Activated T-helper 9 cell treated with anti-CD3 and anti-CD28 coated beads, Interleukin-2, amount 50 U/mL, for 16 hours (primary cell): ENCODE results near the gene LPP.

ENCODE experiments used
- DNase-seq: peaks from one replicate; pipeline ENCODE4 v3.0.0-alpha.2; 2020; ENCODE audit warnings: low read depth

The LPP gene

DNA sequence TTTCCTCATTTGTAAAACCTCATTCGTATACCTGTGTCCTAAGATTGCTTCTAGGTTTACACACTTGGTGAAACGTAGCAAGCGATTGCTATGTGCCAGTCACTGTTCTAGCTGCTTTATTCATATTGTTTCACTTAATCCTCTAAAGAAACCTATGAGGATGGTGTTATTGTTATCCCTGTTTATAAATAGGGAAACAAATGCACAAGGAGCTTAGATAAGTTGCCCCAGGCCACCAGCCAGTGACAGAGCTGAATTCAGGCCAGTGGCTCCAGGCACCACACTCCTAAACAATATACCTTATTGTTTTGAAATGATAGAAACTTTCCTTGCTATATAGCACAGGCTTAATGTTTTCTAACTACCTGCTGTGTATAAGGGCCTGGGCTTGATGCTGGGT is 44.0 kb downstream of the LPP start:
- DNase-seq = no peak

DNA sequence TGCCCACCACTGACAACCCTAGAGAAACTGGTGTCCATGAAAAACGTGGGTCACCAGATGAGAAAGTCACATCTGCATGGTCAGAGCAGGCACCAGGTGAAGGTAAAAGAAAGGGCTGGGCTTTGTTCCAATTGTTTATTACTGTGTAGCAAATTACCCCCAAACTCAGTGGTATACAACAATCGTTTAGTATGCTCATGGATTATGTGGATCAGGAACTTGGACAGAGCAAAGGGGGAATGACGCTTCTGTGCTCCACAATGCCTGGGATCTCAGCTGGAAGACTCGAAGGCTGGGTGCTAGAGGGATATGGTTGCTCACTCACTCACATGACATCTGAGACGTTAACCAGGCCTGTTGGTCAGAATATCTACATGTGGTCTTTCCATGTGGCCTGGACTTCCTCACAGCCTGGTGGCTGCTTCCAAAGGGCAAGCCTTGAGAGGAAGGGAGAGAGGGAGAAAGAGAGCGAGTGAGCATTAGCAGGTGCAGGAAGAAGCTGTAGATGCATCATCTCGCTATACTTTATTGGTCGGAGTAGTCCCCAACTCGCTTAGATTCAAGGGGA is 44.9 kb downstream of the LPP start:
- DNase-seq = no peak

DNA sequence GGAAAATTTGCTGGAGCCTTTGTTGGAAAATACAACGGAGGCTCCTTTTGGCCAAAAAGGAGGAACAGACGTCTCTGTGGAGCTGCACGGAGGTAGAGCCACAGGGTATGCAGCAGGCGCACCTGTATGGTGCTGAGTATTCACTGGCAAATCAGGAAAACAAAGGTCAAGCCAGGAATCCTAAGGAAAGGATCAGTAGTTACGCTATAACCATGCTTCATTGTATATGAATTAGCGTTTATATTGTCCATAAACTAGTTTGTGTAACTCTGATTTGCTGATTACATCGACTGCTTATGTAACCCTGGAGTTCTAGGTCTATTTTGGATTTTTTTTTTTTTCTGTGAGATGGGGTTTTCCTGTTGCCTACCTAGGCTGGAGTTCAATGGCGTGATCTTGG is 45.4 kb downstream of the LPP start:
- DNase-seq = no peak

DNA sequence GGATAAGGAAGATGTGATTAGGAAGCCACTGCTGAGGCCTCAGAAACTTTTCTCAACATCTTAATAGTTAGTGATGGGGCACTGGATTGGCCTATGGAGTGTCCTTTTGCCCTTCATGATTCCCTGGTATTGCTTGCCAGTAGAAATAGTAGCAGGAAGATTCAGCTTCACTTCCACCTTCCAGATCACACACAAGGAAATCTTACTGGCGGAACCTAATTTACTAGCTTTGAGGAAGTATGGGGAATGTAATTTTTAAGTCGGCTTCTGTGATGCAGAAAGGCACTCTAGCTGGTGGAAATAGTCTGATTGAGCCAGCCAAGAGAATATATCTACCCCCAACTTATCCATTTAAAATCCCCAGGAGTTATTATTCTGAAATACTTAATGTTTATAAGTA is 46.5 kb downstream of the LPP start:
- DNase-seq = no peak

DNA sequence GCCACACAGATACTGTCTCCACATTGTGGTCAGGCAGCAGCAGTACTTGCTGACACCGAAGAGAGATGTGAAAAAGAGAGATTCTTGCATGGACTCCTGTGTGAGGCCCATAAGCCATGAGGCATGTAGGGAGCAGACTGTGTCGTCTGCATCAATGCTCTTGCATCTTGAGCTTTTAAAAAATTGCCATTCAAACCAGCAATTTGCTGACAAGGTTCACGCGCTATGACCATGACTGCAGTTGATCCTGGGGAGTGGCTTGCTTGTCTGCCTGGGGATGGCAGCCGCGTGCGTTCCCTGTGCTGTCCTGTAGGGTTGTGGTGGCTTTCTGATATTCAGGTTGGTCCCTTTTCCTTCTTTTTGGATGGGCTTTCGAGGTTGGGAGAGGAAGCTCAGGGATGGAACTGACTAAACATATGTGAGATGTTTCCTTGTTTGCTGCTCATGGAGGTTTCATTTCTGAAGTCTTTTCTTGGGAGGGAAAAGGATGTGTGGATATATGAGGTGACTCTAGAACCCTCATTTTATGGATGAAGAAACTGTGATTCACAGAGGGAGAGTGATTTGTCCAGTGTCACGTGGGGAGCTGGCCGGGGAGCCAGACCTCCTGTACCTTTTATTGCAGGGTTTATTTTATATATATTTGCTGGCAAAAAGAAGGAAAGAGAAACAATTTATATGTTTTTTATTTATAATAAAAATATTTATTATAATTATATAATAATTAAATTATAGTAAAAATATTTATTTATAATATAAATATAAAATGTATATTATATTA is 48.6 kb downstream of the LPP start:
- DNase-seq = no peak

- DNase-seq = no peak
Observed at GRCh38 chr3:188204526-188204925, 50.6 kb downstream of the LPP start.

GRCh38 chr3:188205992-188206416 is 52.0 kb downstream of the LPP start:
- DNase-seq = no peak

- no peak for DNase-seq
Observed at GRCh38 chr3:188206787-188207186, 52.8 kb downstream of the LPP start.

DNA sequence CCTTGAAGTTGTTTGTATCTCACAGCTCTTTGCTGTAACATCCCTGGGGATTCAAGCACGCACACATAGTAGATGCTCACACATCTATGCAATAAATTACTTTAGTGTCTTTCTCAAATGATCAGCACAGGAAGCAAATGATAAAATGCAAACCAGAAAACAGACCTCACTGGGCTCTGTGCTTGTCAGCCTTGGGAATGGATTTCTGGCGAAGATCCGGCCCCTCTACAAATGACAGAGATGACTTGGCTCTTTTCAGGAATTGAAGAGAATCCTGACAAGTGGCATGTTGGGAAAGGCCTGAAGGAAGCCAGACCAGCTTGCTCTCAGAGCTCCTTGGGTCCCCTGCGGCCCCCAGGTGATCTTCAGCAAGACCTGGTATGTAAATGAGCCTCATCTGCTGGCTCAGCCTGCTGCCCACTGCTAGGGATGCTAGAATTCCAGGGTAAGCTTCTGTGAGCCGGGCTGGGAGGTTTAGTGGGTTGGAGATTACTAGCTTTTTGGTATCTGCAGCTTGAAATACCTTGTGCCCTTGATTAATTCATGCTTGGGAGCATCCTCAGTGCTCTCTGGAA is 54.1 kb downstream of the LPP start:
- no peak for DNase-seq

GRCh38 chr3:188208516-188208981 is 54.6 kb downstream of the LPP start:
- DNase-seq = no peak

GRCh38 chr3:188209034-188209433 is 55.1 kb downstream of the LPP start:
- DNase-seq = no peak

GRCh38 chr3:188209740-188210139 is 55.8 kb downstream of the LPP start:
- DNase-seq = no peak

GRCh38 chr3:188211476-188211875 is 57.5 kb downstream of the LPP start:
- no peak for DNase-seq

DNA sequence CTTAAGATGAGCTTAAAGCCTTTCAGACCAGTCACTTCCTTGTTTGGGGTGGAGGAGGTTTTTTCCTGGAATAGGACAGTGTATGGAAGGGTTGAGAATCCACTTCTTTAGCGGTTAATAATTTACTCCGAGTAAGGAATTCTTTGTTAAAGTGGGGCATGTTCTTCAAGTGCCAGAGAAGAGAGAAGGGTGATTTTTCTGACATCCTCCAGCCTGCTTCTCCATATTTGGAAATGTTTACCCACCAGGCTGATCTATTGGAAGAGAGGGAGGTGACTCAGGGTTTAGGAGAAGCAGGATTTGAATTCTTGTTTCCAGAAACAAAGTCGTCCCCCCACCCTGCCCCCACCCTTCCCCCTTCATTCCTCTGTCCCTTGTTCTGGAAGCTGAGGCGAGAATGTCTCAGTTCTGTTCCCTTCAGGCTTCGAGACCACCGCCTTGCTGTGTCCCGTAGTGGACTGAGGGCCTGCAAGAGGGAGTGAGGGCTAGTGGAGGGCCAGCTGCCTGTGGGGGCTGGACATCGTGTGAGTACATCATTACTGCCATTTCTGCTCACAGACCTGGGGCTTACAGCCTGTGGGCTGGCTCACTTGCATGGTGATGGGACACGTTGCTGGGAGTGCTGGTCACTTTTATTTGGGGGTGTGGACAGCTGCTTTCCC is 58.5 kb downstream of the LPP start:
- no peak for DNase-seq

- no peak for DNase-seq
Observed at GRCh38 chr3:188214442-188214841, 60.5 kb downstream of the LPP start.

GRCh38 chr3:188215129-188215528 is 61.2 kb downstream of the LPP start:
- DNase-seq = no peak

DNA sequence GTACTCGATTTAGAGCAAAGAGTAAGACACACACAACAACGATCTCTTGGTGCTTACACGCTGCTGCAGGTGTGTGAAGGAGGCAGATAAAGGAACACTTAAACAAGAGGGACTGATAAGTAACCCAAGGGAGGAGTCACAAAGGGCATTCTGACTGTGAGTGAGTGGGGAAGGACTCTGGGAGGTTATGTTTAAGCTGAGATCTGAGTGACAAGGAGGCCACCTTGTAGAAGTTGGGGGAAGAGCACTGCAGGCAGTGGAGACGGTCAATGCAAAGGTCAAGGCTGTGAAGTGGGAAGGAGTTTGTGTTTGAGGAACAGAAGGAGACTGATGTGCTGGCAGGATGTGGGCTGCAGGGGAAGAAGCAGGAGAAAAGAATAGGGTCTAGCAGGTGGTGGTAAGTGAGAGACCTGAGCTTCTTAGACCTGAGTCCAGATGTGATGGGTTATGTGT is 63.1 kb downstream of the LPP start:
- no peak for DNase-seq

DNA sequence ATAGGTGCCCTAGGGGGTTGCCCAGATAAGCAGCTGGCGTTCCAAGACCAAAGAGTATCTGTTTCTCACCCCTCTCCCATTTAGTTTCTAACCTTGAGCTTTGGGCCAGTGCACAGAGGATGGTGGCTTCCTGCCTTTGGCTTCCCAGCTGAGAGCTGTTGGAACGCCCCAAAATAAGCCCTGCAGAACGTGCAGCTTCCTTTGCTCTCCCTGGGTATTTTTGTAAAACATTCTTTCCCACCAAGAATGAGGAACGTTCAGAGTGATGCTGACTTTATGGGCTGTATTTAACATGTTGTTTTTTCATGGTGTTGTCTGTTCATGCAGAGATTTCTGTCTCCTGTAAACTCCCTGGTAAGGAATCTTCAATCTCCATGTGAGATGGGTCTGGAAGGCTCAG is 63.8 kb downstream of the LPP start:
- no peak for DNase-seq

GRCh38 chr3:188218603-188219002 is 64.6 kb downstream of the LPP start:
- DNase-seq = no peak

GRCh38 chr3:188219147-188219546 is 65.2 kb downstream of the LPP start:
- DNase-seq = no peak

- no peak for DNase-seq
Observed at GRCh38 chr3:188220097-188220788, 66.3 kb downstream of the LPP start.
